Thyroid gland (tissue), 4 donors: ENCODE data around the gene SPTB. TPM values are rescaled to one million over a fixed set of nuclear protein-coding genes. Genes with fewer than 3 reads are reported as not detected.

Source experiments
- DNase-seq, 2 donors: peaks; one replicate each; pipeline ENCODE4 v3.0.0-alpha.2; 2019
- H3K27ac ChIP-seq, 3 donors: fragments of 200-600 bp; sonication (generic); 1 replicate in 2 of 3; 2 replicates in 1 of 3; pipeline ENCODE4 v1.5.1; 2016 to 2019; ENCODE audit warnings: mild to moderate bottlenecking in 1 of 3, moderate library complexity in 1 of 3
- H3K27me3 ChIP-seq: fragments of 200-600 bp; sonication (generic); one replicate; pipeline ENCODE4 v1.5.1; 2019
- H3K36me3 ChIP-seq, 2 donors: fragments of 200-600 bp; sonication (generic); one replicate each; pipeline ENCODE4 v1.5.1; 2016 to 2019
- H3K4me1 ChIP-seq, 2 donors: fragments of 200-600 bp; sonication (generic); one replicate each; pipeline ENCODE4 v1.5.1; 2017 to 2019
- H3K4me3 ChIP-seq, 3 donors: fragments of 200-600 bp; sonication (generic); replicated peaks in 1 of 3; 1 replicate in 2 of 3; 2 replicates in 1 of 3; pipeline ENCODE4 v1.5.1; 2016; ENCODE audit warnings: mild to moderate bottlenecking in 1 of 3
- H3K9me3 ChIP-seq: fragments of 200-600 bp; sonication (generic); one replicate; pipeline ENCODE4 v1.5.1; 2017
- POLR2A ChIP-seq, 2 donors: fragments of 450-650 bp; IDR thresholded peaks; one replicate each; pipeline ENCODE4 v1.6.1; 2017; ENCODE audit warnings: antibody characterized with exemption in 2 of 2, mild to moderate bottlenecking in 2 of 2, moderate library complexity in 1 of 2
- WGBS, 2 donors: methylation state at CpG; one replicate each; pipeline ENCODE4 v1.1.5; 2017; 5-methylcytosine and 5-hydroxymethylcytosine counted together
- intact Hi-C: fragments of 100-400 bp; cut with DNase I; formaldehyde crosslinking; loops from one replicate; pipeline ENCODE4 v1.15.1; 2023
- microRNA-seq: library from miRNA; unstranded; fragments of <30 nt; microRNA quantifications from one replicate; pipeline ENCODE4, GENCODE V29; 2016
- small RNA-seq: library from RNA; depleted of rRNA; stranded (forward); fragments of <200 nt; gene quantifications from one replicate; pipeline ENCODE3, GENCODE V24; 2016
- total RNA-seq, 4 donors: library from RNA; depleted of rRNA; stranded (reverse); fragments of >200 nt; gene quantifications; one replicate each; pipeline ENCODE4 v1.2.3, GENCODE V29; 2016
- TF ChIP-seq, protein P1 (sequence below), 6 experiments: fragments of 200-600 bp in 3 of 6; fragments of 450-650 bp in 3 of 6; sonication (generic) in 3 of 6; IDR thresholded peaks; one replicate each; pipeline ENCODE4 v1.5.1; 2016 to 2019; ENCODE audit warnings: antibody characterized with exemption in 6 of 6, mild to moderate bottlenecking in 2 of 6, inconsistent platforms in 1 of 6, moderate library complexity in 1 of 6

SPTB gene
- total RNA-seq, 4 donors from 2014 or later = 0.33 to 1.9 (median 0.61) TPM

DNA sequence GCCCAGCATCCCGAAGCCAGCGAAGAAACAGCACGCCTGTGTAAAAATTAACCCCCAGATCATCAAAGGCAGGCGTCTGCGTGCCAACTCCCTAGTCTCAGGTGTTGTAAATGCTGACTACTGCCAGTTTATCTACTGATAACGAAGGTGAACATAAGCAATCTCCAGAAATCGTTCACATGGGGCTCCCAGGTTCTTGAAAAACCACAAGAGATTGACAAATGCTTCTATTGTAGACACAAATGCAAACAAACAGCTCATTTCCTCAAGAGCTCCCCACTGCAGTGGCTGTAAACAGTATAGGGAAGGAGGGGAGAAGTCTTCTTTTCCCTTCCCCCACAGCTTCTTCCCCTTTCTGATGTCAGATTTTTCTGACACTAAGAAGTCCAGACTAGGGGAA lies 180.8 kb downstream of the SPTB start:
- no peak overlapping the region for H3K4me3 ChIP-seq
- TF ChIP-seq, protein P1, sequence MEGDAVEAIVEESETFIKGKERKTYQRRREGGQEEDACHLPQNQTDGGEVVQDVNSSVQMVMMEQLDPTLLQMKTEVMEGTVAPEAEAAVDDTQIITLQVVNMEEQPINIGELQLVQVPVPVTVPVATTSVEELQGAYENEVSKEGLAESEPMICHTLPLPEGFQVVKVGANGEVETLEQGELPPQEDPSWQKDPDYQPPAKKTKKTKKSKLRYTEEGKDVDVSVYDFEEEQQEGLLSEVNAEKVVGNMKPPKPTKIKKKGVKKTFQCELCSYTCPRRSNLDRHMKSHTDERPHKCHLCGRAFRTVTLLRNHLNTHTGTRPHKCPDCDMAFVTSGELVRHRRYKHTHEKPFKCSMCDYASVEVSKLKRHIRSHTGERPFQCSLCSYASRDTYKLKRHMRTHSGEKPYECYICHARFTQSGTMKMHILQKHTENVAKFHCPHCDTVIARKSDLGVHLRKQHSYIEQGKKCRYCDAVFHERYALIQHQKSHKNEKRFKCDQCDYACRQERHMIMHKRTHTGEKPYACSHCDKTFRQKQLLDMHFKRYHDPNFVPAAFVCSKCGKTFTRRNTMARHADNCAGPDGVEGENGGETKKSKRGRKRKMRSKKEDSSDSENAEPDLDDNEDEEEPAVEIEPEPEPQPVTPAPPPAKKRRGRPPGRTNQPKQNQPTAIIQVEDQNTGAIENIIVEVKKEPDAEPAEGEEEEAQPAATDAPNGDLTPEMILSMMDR (IDR thresholded peaks at IDR 0.05) = no peak
- TF ChIP-seq POLR2A (IDR thresholded peaks at IDR 0.05) = no peak
- H3K36me3 ChIP-seq = no peaks in the 10 kb centered on the region
- H3K9me3 ChIP-seq = no peaks in the 10 kb centered on the region
- H3K4me1 ChIP-seq = peaks cover 48 to 56% of the 10 kb centered on the region in 2 donors
- no peaks in the 10 kb centered on the region for H3K27me3 ChIP-seq
- 21 to 35% methylated on average over 7 of the region's 7 CpGs for WGBS, 2 donors
- H3K27ac ChIP-seq = peak overlapping the region; percentile 58 to 68 (median 64)
- DNase-seq = no peak
- intact Hi-C loops = no loop called here

DNA sequence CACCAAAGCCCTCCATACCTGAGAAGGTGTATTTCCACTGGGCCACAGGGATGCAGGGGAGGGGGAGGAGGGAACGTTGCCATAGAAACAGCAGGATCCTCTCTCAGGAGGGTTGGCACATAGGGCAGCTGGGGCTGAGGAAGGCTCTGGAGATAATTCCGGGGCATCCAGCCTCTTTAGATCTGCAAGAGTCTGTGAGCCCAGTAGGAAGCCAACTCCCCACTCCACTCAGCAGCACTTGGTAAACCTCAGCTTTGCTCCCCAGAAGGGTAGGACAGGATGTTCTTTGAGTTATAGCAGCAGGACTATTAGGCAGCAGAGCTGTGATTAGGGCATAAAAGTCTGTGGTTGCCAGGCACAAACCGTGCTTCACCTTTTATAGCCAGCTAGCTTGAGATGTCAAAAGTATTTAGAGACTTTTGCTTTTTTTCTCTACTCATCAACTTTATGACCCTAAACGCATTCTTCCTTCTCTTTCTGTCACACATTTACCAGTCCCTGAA lies 183.3 kb downstream of the SPTB start:
- Histone ChIP-seq H3K36me3 (no peaks in the 10 kb centered on the region), H3K4me3 (no peak overlapping the region), H3K27ac (peak overlapping the region; percentile 57 to 90 (median 82)), H3K9me3 (no peaks in the 10 kb centered on the region), H3K4me1 (peaks cover 32 to 33% of the 10 kb centered on the region in 2 donors), H3K27me3 (no peaks in the 10 kb centered on the region)
- peak; percentile 83 to 85 for DNase-seq
- 32 to 45% methylated on average over 4 of the region's 4 CpGs for WGBS, 2 donors
- intact Hi-C loops = no loop called here
- peak in 1 of 2 donors; percentile 44 for TF ChIP-seq POLR2A (IDR thresholded peaks at IDR 0.05)
- TF ChIP-seq, protein P1 (IDR thresholded peaks at IDR 0.05) = no peak

Small RNA genes lying within 50 kb of the gene (microRNA-seq; reads per million reads assigned to microRNA genes)
- gene MIR7855 = not detected

Small RNA genes lying within 50 kb of the gene (small RNA-seq; reads per million reads assigned to genes)
- gene RPPH1-2P = not detected

Other genes starting within 250 kb of the SPTB start
- 10 to 100 TPM; 41.0 to 83.0 (median 54.6) TPM for gene PLEKHG3, start 175.5 kb downstream of the SPTB start, total RNA-seq
- gene CHURC1, start 34.5 kb upstream of the SPTB start, total RNA-seq = 10 to 100 TPM; 63.7 to 90.2 (median 71.7) TPM
- 1 to 10 TPM in 1 of 4 donors, not detected in 3; 4.0 TPM for gene GPX2, start 62.8 kb upstream of the SPTB start, total RNA-seq
- 10 to 100 TPM in 1 of 4 donors, 1 to 10 TPM in 3; 6.0 to 12.7 (median 6.3) TPM for gene RAB15, start 92.4 kb upstream of the SPTB start, total RNA-seq
- gene FNTB, start 107.0 kb upstream of the SPTB start, total RNA-seq = 10 to 100 TPM in 3 of 4 donors, 1 to 10 TPM in 1; 7.8 to 27.0 (median 18.8) TPM
- 10 to 100 TPM; 56.7 to 71.4 (median 63.3) TPM for gene MAX, start 222.6 kb upstream of the SPTB start, total RNA-seq